GM12878 (cell line): ENCODE measurements around the gene MDM1. TPM values are rescaled to one million over a fixed set of nuclear protein-coding genes. Genes with fewer than 3 reads are reported as not detected.
A peak's percentile ranks its signal among the peaks of the same experiment; 100 is the strongest.

Experiments
- ATF7 ChIP-seq: fragments of 450-650 bp; IDR thresholded peaks from 2 replicates; pipeline ENCODE4 v1.6.1; 2016; ENCODE audit warnings: low read depth, mild to moderate bottlenecking
- BCL11A ChIP-seq: IDR thresholded peaks from 2 replicates; pipeline ENCODE4 v1.6.1; 2011; ENCODE audit warnings: low read depth, low read length
- BHLHE40 ChIP-seq, 2 experiments: fragments of 450-650 bp in 1 of 2; IDR thresholded peaks; 2 replicates each; pipeline ENCODE4 v1.6.1; 2011 to 2017; ENCODE audit warnings: low read depth in 2 of 2, borderline replicate concordance in 1 of 2, improper control_type of control experiment in 1 of 2, low read length in 1 of 2, mild to moderate bottlenecking in 1 of 2
- BRCA1 ChIP-seq: IDR thresholded peaks from 2 replicates; pipeline ENCODE4 v1.6.1; 2011; ENCODE audit warnings: low read depth, low read length, improper control_type of control experiment
- CREB1 ChIP-seq: IDR thresholded peaks from 2 replicates; pipeline ENCODE4 v1.6.1; 2012; ENCODE audit warnings: low read depth, mild to moderate bottlenecking, inconsistent platforms
- DPF2 ChIP-seq: fragments of 450-650 bp; IDR thresholded peaks from 2 replicates; pipeline ENCODE4 v1.6.1; 2017; ENCODE audit warnings: mild to moderate bottlenecking
- EGR1 ChIP-seq, 2 experiments: IDR thresholded peaks; 1 replicate in 1 of 2; 2 replicates in 1 of 2; pipeline ENCODE4 v1.6.1; 2011 to 2012; ENCODE audit warnings: low read depth in 2 of 2, low read length in 2 of 2, borderline replicate concordance in 1 of 2, mild to moderate bottlenecking in 1 of 2, moderate library complexity in 1 of 2
- ELK1 ChIP-seq: IDR thresholded peaks from 2 replicates; pipeline ENCODE4 v1.6.1; 2012; ENCODE audit warnings: low read depth, low read length, improper control_type of control experiment
- GABPA ChIP-seq: IDR thresholded peaks from 2 replicates; pipeline ENCODE4 v1.6.1; 2014; ENCODE audit warnings: antibody characterized with exemption, low read depth, mild to moderate bottlenecking, inconsistent platforms
- HCFC1 ChIP-seq: fragments of 150-350 bp; IDR thresholded peaks from 2 replicates; pipeline ENCODE4 v1.6.1; 2014; ENCODE audit warnings: low read length
- HDAC2 ChIP-seq: fragments of 200-600 bp; sonication (generic); IDR thresholded peaks from 2 replicates; pipeline ENCODE4 v1.6.1; 2017
- HDGF ChIP-seq: fragments of 450-650 bp; IDR thresholded peaks from 2 replicates; pipeline ENCODE4 v1.6.1; 2016; ENCODE audit warnings: antibody characterized with exemption
- IKZF1 ChIP-seq: fragments of 450-650 bp; conservative IDR thresholded peaks from 2 replicates; pipeline ENCODE4 v1.6.1; 2017; ENCODE audit warnings: antibody characterized with exemption, mild to moderate bottlenecking
- MTA3 ChIP-seq: IDR thresholded peaks from 2 replicates; pipeline ENCODE4 v1.6.1; 2012; ENCODE audit warnings: low read length, inconsistent platforms, borderline replicate concordance
- MXI1 ChIP-seq: fragments of 150-350 bp; IDR thresholded peaks from 2 replicates; pipeline ENCODE4 v1.6.1; 2011; ENCODE audit warnings: low read depth, mild to moderate bottlenecking, inconsistent platforms, low read length, improper control_type of control experiment
- NFYB ChIP-seq: IDR thresholded peaks from 2 replicates; pipeline ENCODE4 v1.6.1; 2011; ENCODE audit warnings: low read depth, mild to moderate bottlenecking, low read length, improper control_type of control experiment, moderate library complexity; ENCODE audit not compliant: insufficient read depth
- PAX5 ChIP-seq: IDR thresholded peaks from 2 replicates; pipeline ENCODE4 v1.6.1; 2011; ENCODE audit warnings: low read depth, low read length, borderline replicate concordance
- PAX8 ChIP-seq: fragments of 450-650 bp; IDR thresholded peaks from 2 replicates; pipeline ENCODE4 v1.6.1; 2017; ENCODE audit warnings: mild to moderate bottlenecking, moderate library complexity
- RAD51 ChIP-seq: fragments of 450-650 bp; IDR thresholded peaks from 2 replicates; pipeline ENCODE4 v1.6.1; 2016; ENCODE audit warnings: moderate library complexity, mild to moderate bottlenecking, inconsistent platforms
- REST ChIP-seq: IDR thresholded peaks from 2 replicates; pipeline ENCODE4 v1.6.1; 2012; ENCODE audit warnings: mild to moderate bottlenecking, low read depth, low read length
- SUZ12 ChIP-seq: fragments of 200-600 bp; sonication (generic); IDR thresholded peaks from one replicate; pipeline ENCODE4 v1.6.1; 2018; ENCODE audit warnings: antibody characterized with exemption, mild to moderate bottlenecking; ENCODE audit not compliant: unreplicated experiment
- TCF3 ChIP-seq: IDR thresholded peaks from 2 replicates; pipeline ENCODE4 v1.6.1; 2012; ENCODE audit warnings: low read depth, mild to moderate bottlenecking, low read length, borderline replicate concordance; ENCODE audit not compliant: insufficient read depth
- YY1 ChIP-seq: IDR thresholded peaks from 2 replicates; pipeline ENCODE4 v1.6.1; 2011; ENCODE audit warnings: low read depth, mild to moderate bottlenecking, low read length
- ZNF217 ChIP-seq: fragments of 450-650 bp; IDR thresholded peaks from 2 replicates; pipeline ENCODE4 v1.6.1; 2017; ENCODE audit warnings: antibody characterized with exemption, mild to moderate bottlenecking
- ZNF384 ChIP-seq: IDR thresholded peaks from 2 replicates; pipeline ENCODE4 v1.6.1; 2012; ENCODE audit warnings: low read depth, mild to moderate bottlenecking, low read length, improper control_type of control experiment, borderline replicate concordance
- polyA plus RNA-seq, 11 experiments: library from polyadenylated mRNA; depleted of rRNA in 4 of 11; unstranded in 6 of 11; stranded (reverse) in 5 of 11; fragments of >200 nt; fragmentation: Nextera tagmentation in 4 of 11; fragmentation: Illumina TruSeq in 1 of 11; extraction: Ambion mirVana in 4 of 11; extraction: Trizol in 1 of 11; gene quantifications; 1 replicate in 1 of 11; 2 replicates in 10 of 11; pipeline versions ENCODE4 v1.2.1 to v1.2.3, GENCODE V29; 2011 to 2016; ENCODE audit warnings: inconsistent platforms in 2 of 11, missing spikeins in 2 of 11, low read depth in 1 of 11
- total RNA-seq, 4 experiments: library from RNA; depleted of rRNA in 3 of 4; stranded (reverse); fragments of >200 nt in 3 of 4; fragmentation: Illumina TruSeq in 1 of 4; extraction: Trizol in 1 of 4; gene quantifications; 2 replicates each; pipeline versions ENCODE4 v1.2.1 to v1.2.3, GENCODE V29; 2013 to 2021
- TF ChIP-seq, protein P1 (sequence below): fragments of 450-650 bp; IDR thresholded peaks from 2 replicates; pipeline ENCODE4 v1.6.1; 2014; ENCODE audit warnings: mild to moderate bottlenecking

MDM1 gene
- total and polyA plus RNA-seq, 10 of the 15 experiments (the other 5 are each of a cell fraction or from before 2014, with no cell fraction given), result 10.1 to 25.3 (median 16.5) TPM

DNA sequence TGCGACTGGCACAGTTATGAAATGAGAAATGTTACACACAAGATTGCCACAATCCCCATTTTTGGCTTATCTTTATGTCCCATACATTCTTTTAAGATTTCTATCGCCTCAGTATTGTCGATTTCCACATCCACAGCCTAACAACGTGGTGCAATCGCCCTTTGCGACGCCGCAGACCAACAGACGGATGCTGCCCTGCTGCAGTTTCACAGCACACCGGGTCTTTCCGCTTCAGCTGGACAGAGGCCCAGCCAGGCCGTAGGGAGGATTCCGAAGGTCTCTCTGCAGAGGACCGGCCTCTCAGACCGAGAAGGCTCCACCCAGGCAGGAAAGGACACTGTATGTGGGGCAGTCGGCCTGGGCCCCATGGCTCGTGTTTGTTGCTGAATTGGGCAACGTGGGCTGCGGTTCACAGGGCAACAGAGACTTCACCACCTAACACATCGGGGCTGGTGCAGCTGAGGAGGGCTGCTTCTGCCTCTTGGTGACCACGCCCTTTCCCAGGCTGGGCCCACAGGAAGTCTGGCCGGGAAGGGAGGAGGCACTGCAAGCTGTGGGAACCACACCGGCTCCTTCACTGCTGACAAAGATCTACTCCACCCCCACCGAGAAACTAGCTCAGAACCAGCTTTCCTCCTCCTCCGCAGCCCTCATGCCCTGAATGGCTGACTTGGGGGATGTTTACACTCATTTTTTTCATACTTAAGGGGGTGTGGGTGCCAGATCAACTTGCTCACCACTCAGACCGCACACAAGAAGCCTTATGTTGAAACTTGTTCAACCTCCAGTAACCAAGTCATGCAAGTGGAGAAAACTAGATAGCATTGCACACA is 32.9 kb upstream of the MDM1 start (continued):
- TF ChIP-seq REST, result peak; percentile 40; the same call in 1 of the 2 replicates
- no peak for TF ChIP-seq HCFC1
- TF ChIP-seq CREB1, result 0 out of 2 replicates have a peak, but pooled peaks have one; percentile 40
- TF ChIP-seq SUZ12, result no peak
- TF ChIP-seq NFYB, result peak; percentile 41; the same call in 1 of the 2 replicates
- 0 out of 2 replicates have a peak, but pooled peaks have one; percentile 20 for TF ChIP-seq GABPA
- TF ChIP-seq BHLHE40 (IDR thresholded peaks at IDR 0.05; ENCODE audit: borderline replicate concordance in 1 of 2, low read depth in 2 of 2, low read length in 1 of 2), result peak; percentile 47 to 83; a peak in 3 of 4 replicates
- no peak for TF ChIP-seq TCF3
- peak; percentile 76 for TF ChIP-seq MXI1
- TF ChIP-seq, protein P1, sequence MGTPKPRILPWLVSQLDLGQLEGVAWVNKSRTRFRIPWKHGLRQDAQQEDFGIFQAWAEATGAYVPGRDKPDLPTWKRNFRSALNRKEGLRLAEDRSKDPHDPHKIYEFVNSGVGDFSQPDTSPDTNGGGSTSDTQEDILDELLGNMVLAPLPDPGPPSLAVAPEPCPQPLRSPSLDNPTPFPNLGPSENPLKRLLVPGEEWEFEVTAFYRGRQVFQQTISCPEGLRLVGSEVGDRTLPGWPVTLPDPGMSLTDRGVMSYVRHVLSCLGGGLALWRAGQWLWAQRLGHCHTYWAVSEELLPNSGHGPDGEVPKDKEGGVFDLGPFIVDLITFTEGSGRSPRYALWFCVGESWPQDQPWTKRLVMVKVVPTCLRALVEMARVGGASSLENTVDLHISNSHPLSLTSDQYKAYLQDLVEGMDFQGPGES, result no peak
- TF ChIP-seq IKZF1, result peak; percentile 99
- TF ChIP-seq BRCA1, result no peak
- peak; percentile 90 for TF ChIP-seq DPF2
- TF ChIP-seq HDAC2, result no peak
- TF ChIP-seq YY1, result peak; percentile 85
- 0 out of 2 replicates have a peak, but pooled peaks have one; percentile 45 for TF ChIP-seq ELK1
- peak in 1 of 2 experiments; percentile 77; a peak in 2 of 3 replicates for TF ChIP-seq EGR1 (IDR thresholded peaks at IDR 0.05; ENCODE audit: borderline replicate concordance in 1 of 2, low read depth in 2 of 2, low read length in 2 of 2)
- TF ChIP-seq ATF7, result peak; percentile 77
- peak; percentile 95 for TF ChIP-seq ZNF384
- TF ChIP-seq ZNF217, result peak; percentile 68; the same call in 1 of the 2 replicates
- peak; percentile 58; the same call in 1 of the 2 replicates for TF ChIP-seq BCL11A
- TF ChIP-seq RAD51, result no peak
- TF ChIP-seq PAX5, result 0 out of 2 replicates have a peak, but pooled peaks have one; percentile 60
- TF ChIP-seq PAX8, result no peak; the same call in 1 of the 2 replicates
- peak; percentile 72; the same call in 1 of the 2 replicates for TF ChIP-seq MTA3
- TF ChIP-seq HDGF, result peak; percentile 90
